GM12874 (cell line): Measurements from ENCODE around the gene STAT1.

Source experiments
- TF ChIP-seq, protein P1 (sequence below): IDR thresholded peaks from 2 replicates; pipeline ENCODE4 v1.5.1; 2011; ENCODE audit warnings: low read depth, mild to moderate bottlenecking, control low read depth, low read length, moderate library complexity; ENCODE audit not compliant: insufficient read depth

STAT1 gene

DNA sequence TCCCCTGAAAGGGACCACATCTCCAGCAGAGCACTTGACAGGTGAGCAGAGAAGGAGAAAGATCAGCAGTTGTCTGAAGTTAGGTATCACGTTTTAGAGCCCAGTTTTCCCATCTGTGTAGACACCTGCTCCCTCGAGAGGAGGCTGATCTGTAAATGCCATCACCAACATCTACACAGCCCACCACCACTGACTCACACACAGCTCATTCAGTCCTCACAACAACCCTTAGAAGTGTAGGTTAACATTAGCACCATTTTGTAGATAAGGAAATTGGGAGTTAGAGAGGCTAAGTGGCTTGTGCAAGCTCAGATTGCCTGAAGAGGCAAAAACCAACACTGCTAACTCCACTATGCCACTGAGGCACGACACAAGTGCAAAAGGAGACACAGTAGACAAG is 37.2 kb upstream of the STAT1 start:
- TF ChIP-seq, protein P1, sequence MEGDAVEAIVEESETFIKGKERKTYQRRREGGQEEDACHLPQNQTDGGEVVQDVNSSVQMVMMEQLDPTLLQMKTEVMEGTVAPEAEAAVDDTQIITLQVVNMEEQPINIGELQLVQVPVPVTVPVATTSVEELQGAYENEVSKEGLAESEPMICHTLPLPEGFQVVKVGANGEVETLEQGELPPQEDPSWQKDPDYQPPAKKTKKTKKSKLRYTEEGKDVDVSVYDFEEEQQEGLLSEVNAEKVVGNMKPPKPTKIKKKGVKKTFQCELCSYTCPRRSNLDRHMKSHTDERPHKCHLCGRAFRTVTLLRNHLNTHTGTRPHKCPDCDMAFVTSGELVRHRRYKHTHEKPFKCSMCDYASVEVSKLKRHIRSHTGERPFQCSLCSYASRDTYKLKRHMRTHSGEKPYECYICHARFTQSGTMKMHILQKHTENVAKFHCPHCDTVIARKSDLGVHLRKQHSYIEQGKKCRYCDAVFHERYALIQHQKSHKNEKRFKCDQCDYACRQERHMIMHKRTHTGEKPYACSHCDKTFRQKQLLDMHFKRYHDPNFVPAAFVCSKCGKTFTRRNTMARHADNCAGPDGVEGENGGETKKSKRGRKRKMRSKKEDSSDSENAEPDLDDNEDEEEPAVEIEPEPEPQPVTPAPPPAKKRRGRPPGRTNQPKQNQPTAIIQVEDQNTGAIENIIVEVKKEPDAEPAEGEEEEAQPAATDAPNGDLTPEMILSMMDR = no peak

GRCh38 chr2:191050640-191050987 is 36.6 kb upstream of the STAT1 start:
- TF ChIP-seq, protein P1 = no peak

- TF ChIP-seq, protein P1 = no peak
These were observed 36.0 kb upstream of the STAT1 start for GRCh38 chr2:191049728-191050639.

- TF ChIP-seq, protein P1 = no peak
These were observed 34.1 kb upstream of the STAT1 start for GRCh38 chr2:191048073-191048472.

DNA sequence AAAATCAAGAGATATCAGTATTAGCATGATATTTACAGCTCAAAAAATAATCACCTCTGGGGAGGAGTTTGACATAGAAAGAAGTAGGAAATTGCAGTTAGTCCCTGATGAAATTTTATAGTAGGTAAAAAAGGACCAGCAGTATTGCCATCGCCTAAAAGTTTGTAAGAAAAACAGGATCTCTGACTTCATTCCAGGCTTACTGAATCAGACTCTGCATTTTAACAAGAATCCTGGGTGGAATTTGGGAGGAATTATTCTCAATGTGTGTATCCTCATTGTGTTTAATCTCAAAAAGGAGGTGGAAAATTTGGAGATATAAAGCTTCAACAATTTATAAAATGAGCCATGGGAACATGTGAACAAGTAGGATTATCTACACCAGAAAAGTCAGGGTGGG is 31.2 kb upstream of the STAT1 start:
- TF ChIP-seq, protein P1 = no peak

DNA sequence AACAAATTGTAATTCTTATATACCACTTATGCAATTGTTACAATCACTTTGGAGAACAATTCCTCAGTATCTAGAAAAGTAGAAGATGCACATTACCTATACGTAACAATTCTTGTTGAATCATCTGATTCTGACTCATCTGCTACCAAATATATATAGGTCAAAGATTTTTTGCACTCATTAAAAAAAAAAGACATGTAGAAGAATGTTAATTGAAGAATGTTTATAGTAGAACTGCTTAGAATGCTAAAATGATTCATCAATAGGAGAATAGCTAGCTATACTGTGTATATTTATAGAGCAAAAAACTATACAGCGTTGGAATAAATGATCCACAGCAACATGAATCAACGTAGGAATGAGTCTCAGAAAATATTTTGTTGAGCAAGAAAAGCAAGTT is 29.5 kb upstream of the STAT1 start:
- TF ChIP-seq, protein P1 = no peak

DNA sequence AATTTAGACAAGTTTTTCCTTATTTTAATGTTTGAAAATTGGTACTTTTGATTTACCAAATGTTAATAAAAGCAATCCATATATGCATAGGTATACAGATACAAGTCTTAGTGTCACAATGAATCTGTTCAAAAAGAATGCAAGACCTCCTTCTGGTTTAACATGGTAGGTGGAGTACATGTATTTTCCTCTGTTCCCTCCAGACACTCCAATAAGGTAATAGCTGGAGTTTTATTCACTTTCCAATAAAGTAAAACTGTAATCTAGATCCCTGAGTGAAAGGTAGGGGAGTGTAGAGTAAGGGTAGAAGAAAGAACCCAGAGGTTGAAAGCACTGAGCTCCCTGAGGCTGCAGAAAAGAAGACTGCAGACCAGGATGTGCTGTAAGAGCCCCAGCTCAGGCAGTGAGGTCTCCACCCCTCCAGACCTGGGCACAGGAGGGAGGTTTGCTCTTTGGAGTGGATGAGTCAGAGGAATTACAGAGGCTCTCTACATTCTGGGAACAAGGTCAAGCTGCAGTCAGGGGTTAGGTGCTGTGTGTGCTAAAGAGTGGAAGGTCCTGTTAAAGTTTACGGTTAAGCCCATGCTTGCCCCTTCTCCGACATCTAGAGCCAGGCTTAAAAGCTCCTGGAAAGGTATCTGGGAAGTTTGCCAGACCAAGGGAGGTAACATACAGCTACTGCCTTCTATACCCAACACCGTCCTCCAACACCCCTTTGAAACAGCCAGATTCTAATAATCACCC is 27.6 kb upstream of the STAT1 start:
- TF ChIP-seq, protein P1 = no peak
